Limb (tissue), 2 donors: ENCODE results near the gene ARPC3.
"Not testable (repeated sequence)": the region's sequence is repeated elsewhere in the genome, so short reads cannot be mapped to it uniquely, and the experiment has no call there.

ENCODE experiments used
- DNase-seq, 2 donors: peaks; one replicate each; pipeline ENCODE4 v3.0.0-alpha.2; 2016; ENCODE audit errors: extremely low spot score in 2 of 2

ARPC3 gene

GRCh38 chr12:110417113-110417512 is 33.0 kb downstream of the ARPC3 start:
- not testable (repeated sequence) for DNase-seq

- DNase-seq: not testable (repeated sequence)
Measured at GRCh38 chr12:110410086-110410485, 40.1 kb downstream of the ARPC3 start.

GRCh38 chr12:110405126-110405662 is 44.9 kb downstream of the ARPC3 start:
- DNase-seq: not testable (repeated sequence)

GRCh38 chr12:110403976-110404682 is 46.0 kb downstream of the ARPC3 start:
- peak; percentile 77 to 82 for DNase-seq

- DNase-seq: peak; percentile 93 to 94
Measured at GRCh38 chr12:110403146-110403975, 46.8 kb downstream of the ARPC3 start, which contains the start of gene ANAPC7. Gene ANAPC7 (minus strand): TSS chr12:110403708. CDS start chr12:110403627, 81 bp downstream.
